ENCODE data around the gene KDELR3.

The KDELR3 gene

DNA sequence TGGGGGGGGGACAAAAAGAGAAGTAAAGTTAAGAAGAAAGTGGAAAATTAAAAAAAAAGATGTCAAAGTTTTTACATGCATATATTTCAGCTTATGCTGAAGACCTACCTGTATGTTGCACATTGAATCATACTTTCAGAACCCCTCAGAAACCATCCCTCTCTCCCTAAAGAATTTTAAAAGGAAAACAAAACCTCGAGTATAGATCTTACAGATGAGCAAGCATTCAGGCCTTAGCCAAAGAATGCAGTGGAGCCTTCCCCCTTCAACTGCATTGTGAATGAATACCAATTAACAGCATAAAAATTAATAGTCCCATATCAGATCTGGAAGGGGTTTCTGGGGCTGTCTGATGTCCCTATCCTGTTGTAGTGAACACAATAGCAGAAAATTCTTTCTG lies 16.3 kb downstream of the KDELR3 start:
- DNase-seq = no peak

- DNase-seq = no peak
These were observed 17.9 kb downstream of the KDELR3 start for GRCh38 chr22:38485783-38486182.

DNA sequence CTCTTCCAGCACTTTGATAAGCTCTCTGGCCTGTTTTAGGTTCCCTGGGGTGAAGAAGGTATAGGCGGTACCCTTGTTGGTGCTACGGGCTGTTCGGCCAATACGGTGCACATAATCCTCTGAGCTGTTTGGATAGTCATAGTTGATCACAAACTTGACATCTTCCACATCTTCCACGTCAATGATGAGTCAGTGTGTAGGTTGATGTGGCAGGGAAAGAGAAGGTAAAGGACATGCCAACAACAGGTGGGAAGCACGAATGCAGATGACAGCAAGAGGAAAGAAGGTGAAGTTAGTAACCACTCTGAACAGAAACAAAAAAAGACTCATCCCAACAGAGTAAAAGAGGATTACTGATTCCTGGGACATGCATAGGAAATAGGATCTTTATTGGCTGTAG lies 20.1 kb downstream of the KDELR3 start:
- no peak for DNase-seq

DNA sequence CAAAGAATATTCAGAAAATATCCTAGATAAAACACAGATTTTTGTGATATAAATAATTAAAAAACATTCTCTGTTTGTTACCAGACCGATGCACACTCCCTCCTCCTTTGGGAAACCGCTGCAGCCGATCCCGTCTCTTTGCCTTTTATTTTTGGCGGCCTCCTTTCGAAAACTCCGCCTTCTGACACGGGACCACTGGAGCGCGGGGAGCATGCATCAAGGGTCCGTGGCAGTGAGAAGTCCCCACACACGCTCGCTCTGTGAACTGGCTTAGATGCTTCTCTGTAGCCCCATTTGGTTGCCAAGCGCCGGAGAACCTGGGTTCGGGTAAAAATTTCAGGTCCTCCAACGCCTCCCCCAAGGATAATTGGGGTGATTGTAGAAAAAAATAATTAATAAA lies 21.2 kb downstream of the KDELR3 start:
- no peak for DNase-seq

- DNase-seq = no peak
These were observed 21.8 kb downstream of the KDELR3 start for GRCh38 chr22:38489561-38490145.

DNA sequence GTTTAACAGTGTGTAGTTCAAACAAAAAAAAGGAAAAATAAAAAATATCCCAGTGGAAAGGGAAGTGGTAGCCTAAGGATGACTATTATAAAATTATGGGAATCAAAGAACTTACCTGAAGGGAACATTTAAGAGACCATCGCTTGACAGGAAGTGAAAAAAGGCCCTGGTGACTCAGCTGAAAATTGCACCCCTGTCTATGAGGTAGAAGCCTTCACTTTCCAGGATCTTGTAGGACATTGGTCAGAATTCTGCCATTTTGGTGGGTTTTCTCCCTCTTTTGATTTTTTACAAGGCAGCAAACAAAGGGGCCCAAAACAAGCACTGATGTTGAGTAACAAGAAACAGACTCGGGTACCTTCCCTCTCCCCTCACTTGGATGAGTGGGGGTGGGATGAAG lies 22.6 kb downstream of the KDELR3 start:
- DNase-seq = no peak

DNA sequence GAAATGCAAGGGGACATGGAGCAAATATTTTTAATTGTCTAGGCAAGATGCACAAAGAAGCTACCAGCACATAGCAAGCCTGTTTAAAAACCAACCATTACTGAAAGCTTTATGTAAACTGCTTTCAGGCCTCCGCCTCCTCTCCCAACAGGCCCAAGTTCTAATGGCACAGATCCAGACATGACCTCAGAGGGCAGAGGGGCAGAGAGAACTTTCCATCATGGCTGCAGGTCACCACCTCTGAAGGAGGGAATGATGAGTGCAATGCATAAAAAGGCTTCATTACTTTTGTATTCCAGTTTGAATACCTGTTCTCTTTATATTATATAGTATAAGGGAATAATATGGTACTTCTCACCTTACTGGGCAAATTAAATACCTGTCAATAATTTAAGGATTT lies 23.0 kb downstream of the KDELR3 start:
- peak; percentile 31 for DNase-seq

- DNase-seq = no peak
These were observed 23.9 kb downstream of the KDELR3 start for GRCh38 chr22:38491707-38492348.

DNA sequence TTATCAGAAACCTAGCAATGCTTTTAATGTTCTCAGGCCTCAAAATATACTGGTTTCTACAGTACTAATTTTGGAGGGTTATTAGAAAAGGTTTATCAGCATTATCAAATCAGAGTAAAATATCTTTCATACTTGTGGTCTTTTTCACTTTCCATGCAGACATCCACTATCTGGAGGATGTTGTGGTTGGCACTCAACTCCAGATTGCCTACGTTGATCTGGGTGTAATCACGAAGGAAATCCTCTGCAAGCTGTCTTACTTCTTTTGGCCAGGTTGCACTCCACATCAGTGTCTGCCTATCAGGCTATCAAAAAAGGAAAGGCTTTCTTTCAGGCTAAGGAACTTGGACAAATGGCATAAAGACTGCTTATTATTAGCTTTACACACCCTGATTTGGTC lies 26.6 kb downstream of the KDELR3 start:
- peak; percentile 39 for DNase-seq

DNA sequence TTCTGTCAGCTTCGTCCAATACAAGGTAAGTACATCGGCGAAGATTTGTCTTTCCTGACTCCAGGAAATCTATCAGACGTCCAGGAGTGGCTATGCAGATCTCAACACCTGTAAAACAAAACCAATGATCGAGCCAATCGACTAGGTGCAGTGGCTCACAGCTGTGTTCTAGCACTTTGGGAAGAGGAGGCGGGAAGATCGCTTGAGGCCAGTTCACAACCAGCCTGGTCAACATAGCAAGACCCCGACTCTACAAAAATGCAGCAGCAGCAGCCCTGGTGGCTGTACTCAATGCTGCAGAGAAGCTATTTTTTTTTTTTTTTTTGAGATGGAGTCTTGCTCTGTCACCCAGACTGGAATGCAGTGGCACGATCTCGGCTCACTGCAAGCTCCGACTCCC lies 27.0 kb downstream of the KDELR3 start:
- no peak for DNase-seq

DNA sequence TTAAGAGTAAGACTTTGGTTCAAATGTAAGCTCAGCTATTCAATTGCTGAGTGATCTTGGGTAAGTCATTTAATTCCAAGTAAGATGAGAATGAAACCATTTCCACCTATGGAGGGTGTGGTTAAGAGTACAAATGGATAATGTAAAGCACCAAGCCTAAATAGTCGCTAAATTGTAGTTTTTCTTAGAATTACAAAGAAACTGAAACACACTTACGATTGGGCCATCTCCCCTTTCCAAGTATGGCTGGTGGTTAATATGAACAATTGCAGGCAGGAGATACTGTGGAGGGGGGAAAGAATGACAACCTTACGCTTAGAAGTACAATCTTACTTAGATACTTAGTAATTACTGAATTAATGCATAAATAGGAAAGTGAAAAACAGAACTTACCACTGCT lies 30.0 kb downstream of the KDELR3 start:
- no peak for DNase-seq

DNA sequence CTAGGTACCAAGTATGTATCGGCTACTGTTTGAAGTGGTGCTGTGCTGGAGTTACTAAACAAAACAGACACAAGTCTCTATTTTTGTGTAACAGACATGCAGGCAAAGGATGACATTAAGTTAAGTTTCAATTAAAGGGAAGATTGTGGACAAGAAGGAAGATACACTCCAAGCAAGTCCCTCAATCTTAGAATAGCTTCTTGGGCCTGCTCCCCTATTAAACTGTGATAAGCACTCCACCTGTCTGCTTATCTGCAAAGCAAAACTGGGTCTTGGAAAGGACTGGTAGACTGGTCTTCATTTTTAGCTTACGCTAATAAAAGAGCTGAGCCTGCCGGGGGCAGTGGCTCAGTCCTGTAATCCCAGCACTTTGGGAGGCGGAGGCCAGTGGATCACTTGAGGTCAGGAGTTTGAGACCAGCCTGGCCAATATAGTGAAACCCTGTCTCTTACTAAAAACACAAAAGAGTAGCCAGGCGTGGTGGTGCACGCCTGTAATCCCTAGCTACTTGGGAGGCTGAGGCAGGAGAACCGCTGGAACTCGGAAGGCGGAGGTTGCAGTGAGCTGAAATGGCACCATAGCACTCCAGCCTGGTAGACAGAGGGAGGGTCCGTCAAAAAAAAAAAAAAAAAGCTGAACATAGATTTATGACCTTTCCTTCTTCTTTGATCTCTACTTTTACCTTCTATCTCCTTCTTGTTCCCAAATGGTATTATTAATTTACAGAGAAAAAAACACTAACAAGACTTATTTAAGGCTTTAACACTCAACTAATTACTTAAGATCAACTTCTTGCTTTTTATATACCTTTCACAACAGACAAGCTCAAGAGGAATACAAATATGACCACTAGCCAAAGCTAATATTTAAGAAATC lies 34.1 kb downstream of the KDELR3 start:
- no peak for DNase-seq

DNA sequence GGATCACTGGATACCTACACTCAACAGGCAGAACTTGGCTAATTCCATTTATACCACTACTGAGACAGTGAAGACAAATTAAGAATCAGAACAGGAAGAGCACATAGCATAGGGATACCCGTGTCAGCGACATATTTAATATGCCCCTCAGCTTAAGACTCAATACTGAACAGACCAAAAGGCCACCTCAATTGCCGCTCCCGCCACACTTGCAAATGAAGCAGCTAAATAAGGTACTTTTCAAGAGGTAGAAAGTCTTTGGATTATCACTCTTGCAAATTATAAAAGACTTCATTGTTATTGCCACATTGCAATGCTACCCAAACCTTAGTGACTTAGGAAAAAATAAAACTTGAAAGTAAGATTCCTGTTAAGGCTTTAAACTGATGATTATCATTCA lies 35.1 kb downstream of the KDELR3 start:
- no peak for DNase-seq

- peak; percentile 40 for DNase-seq
These were observed 37.0 kb downstream of the KDELR3 start for GRCh38 chr22:38504731-38505540.

- DNase-seq = peak; percentile 54
These were observed 37.7 kb downstream of the KDELR3 start for GRCh38 chr22:38505541-38506117.

- DNase-seq = peak; percentile 95
These were observed 38.4 kb downstream of the KDELR3 start, which contains the start of gene DDX17 for GRCh38 chr22:38506118-38506962. Gene DDX17, minus strand, starts transcription at chr22:38506311.

DNA sequence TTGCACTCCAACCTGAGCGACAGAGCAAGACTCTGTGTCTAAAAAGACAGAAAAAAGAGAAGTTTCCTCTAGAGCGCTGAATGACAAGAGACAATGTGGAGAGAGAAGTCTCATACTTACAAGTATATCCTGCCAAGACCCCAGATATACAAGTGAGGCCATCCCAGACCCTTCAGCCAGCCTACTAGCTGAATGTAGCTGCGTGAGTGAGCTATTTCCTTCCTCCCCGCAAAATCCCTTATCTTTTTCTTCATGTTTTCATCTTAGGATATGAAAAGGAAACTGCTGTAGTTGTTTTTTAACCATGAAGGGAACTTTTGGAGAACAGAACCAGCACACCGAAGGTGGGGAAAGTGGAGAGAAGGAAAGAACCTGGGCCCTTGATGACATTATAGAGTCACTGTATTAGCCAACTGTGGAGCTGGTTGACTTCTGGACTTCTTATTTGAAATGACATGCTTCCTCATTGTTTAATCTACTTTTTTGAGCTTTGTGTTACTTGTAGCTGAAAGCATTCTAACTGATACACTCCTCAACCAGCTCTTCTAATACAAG lies 42.6 kb downstream of the KDELR3 start:
- no peak for DNase-seq

DNA sequence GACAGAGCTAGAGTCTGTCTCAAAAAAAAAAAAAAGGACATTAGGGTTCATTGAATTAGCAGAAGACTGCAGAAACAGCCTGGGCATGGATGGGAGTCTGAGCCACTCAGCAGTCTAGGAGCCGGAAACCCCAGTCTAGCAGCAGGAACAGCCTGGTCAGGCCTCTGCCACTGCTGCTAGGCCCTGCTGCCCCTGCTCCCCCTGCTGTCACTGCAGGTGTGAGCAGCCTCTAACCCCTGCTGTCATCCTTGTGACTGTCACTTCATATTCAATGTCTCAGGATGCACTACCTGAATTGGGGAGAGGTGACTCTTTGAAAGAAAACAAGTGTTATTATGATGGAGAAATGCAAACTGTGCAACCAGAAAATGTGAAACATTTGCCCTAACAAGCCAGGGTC lies 45.2 kb downstream of the KDELR3 start:
- DNase-seq = no peak

DNA sequence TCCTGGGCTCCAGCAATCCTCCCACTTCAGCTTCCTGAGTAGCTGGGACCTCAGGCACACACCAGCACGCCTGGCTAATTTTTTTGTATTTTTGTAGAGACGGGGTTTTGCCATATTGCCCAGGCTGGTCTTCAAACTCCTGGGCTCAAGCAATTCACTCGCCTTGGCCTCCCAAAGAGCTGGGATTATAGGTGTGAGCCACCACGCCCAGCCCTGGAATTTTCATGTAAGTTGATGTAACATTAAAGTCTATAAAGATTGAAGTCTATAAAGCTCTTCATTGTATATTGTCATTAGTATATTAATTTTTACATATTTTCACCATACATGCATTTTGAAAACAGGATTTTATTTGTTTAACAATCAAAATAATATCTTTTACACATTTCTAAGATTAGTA lies 50.7 kb downstream of the KDELR3 start:
- DNase-seq = no peak

DNA sequence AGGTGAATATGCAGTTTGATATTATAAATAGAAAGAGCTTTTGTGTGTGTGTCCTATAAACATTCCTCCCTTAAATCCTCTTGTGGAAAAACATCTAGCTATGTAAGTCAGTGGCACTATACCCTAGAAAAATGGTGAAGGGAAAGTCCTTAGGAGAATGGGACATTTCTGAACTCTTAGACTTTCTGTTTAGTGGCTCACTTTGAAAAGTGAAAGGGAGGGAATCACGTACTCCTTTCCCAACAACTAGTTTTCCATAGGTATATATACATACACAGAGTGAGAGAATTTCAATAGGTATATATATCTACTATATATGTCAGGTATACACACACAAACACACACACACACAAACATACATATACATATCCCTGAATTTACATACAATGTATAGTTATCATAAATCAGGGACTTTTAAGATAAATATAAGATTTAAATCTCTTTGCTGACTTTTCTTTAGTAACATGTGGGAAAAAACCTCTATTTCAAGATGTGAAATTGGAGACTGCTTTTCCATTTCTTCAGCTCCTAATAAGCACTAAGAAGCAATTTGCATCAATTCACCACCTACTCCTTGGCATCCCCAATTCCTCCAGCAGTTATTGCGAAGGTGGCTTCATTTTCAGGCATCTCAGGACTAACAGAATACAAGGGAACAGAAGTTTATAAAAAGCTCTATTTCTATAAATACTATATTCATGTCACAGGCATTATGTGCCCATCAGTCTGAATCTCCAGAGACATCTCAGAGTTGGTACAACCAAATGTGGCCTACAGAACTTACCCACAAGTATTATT lies 51.8 kb downstream of the KDELR3 start:
- no peak for DNase-seq

DNA sequence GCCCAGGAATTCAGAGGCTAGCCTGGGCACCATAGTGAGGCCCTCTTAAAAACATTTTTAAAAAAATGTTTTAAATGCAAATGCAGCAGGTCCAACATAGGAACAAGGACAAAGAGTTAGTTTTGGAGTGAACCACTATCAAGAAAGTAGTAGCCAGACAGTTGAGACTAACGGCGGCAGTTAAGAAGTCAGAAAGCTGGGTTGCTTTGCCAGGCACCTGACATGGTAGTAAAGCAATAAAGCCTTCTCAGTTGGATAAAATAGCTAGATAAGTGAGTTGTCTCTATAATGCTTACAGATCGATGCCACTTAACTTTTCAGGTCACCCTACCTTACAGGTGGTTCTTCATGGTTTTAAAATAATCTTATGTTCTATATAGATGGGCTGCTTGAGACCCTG lies 55.1 kb downstream of the KDELR3 start:
- DNase-seq = no peak

Measured in fibroblast of upper back skin (primary cell).